OCI-LY3 (cell line): ENCODE results near the gene GPR158.

Experiments
- EZH2phosphoT487 ChIP-seq: fragments of 200-600 bp; shearing (Covaris generic); IDR thresholded peaks from 2 replicates; pipeline ENCODE4 v1.6.1; 2018; ENCODE audit warnings: antibody characterized with exemption, mixed run types, low read depth
- TF ChIP-seq, protein P1 (sequence below): fragments of 200-600, 300-600 bp; sonication (generic); IDR thresholded peaks from 2 replicates; pipeline ENCODE4 v1.5.1; 2014; ENCODE audit warnings: antibody characterized with exemption, low read length, low read depth

DNA sequence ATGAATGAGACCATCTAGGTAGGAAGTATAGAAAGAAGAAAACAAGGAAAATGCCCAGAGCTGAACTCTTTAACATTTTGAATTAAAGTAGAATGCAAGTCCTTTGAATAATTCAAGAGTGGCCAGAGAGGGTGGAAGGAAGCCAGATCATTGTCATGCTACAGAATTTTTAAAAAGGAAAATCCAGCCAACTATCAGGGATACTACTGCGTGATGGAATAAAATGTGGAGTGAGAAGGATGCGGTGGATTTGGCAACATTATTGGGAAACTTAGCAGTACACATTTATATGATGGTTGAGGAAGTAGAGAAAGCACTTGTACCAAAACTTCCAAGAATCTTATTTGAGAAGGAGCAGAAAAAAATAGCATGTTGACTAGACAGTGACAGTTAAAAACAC is 261.6 kb downstream of the GPR158 start:
- TF ChIP-seq, protein P1, sequence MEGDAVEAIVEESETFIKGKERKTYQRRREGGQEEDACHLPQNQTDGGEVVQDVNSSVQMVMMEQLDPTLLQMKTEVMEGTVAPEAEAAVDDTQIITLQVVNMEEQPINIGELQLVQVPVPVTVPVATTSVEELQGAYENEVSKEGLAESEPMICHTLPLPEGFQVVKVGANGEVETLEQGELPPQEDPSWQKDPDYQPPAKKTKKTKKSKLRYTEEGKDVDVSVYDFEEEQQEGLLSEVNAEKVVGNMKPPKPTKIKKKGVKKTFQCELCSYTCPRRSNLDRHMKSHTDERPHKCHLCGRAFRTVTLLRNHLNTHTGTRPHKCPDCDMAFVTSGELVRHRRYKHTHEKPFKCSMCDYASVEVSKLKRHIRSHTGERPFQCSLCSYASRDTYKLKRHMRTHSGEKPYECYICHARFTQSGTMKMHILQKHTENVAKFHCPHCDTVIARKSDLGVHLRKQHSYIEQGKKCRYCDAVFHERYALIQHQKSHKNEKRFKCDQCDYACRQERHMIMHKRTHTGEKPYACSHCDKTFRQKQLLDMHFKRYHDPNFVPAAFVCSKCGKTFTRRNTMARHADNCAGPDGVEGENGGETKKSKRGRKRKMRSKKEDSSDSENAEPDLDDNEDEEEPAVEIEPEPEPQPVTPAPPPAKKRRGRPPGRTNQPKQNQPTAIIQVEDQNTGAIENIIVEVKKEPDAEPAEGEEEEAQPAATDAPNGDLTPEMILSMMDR, result no peak
- no peak for TF ChIP-seq EZH2phosphoT487
